ENCODE measurements around the gene SP6. TPM values are rescaled to one million over a fixed set of nuclear protein-coding genes. Genes with fewer than 3 reads are reported as not detected.
A peak's percentile ranks its signal among the peaks of the same experiment; 100 is the strongest.

The SP6 gene
- total RNA-seq (2014; rRNA removed; shearing (Covaris generic); ENCODE audit: low replicate concordance), result 0.04 TPM in 1 of 2 replicates, not detected in the other

DNA sequence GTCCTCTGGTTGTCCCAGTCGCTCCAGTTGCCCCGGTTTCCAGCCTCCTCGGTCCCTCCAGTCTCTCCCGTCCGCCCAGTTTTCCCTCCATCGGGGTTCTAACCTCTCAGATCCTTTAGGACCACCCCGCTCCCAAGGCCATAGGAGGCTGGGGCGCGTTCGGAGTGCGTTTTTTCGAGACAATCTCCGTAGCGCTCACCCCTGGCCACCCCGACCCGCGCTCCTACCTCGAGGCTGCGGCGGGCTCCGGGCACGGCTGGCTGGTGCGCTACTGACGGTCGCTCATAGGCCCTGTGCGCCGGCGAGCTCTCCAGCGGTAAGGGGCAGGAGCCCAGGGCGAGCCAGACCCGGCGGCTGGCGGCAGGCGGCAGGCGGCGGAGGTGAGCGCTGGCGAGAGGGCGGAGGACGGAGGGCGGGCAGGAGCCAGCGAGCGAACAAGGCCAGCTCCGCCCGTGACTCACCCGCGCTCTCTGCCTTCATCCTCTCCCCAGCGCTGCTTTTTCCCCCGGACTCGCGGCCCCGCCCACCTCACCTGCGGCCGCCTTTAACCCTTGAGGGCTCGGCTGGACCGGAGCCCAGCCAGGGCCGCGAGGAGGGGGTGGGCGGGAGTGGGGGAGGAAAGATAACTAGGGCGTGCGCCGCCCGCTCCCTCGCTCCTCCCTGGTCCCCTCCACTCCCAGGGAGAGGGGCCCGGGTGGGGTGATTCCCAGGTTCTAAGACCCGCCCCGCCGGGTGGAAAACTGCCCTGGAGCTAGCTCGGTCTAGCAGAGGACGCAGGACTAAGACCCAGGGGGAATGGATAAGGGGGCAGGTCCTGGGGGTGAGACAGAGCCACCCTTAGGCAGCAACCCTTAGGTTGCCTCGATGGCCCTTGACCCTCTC, at the start of gene SP6:
SP6 (minus strand) TSS at position 472 of the 882 bp plus-strand sequence. CDS start 2,734 bp downstream, outside the sequence.
- peak; percentile 76 for DNase-seq
- H3K79me2 ChIP-seq (ENCODE audit: low read length), result no peaks in the 10 kb centered on the region
- no peak within 1 kb of the TSS for H3K9ac ChIP-seq (ENCODE audit: low read length)
- H2AFZ ChIP-seq (ENCODE audit: low read length), result no peak within 1 kb of the TSS
- peaks cover 5% of the 10 kb centered on the region; the same call in 1 of the 2 replicates for H3K4me1 ChIP-seq (ENCODE audit: low read length)
- peaks cover 4% of the 10 kb centered on the region; the same call in 1 of the 2 replicates for H4K20me1 ChIP-seq (ENCODE audit: insufficient read depth, low read depth, low read length)
- H3K4me2 ChIP-seq (ENCODE audit: low read depth, low read length, poor library complexity, severe bottlenecking), result peak within 1 kb of the TSS; percentile 40
- no peaks in the 10 kb centered on the region for H3K27me3 ChIP-seq (ENCODE audit: low read length)
- no peak within 1 kb of the TSS for H3K27ac ChIP-seq (ENCODE audit: low read length)
- no peak within 1 kb of the TSS for H3K4me3 ChIP-seq (ENCODE audit: low read length)
- H3K36me3 ChIP-seq (ENCODE audit: insufficient read depth, low read length), result no peaks in the 10 kb centered on the region
- H3K9me3 ChIP-seq (ENCODE audit: low read length), result no peaks in the 10 kb centered on the region
- H3K9me2 ChIP-seq (replicated peaks; ENCODE audit: insufficient read depth, low read length), result no peaks in the 10 kb centered on the region

- Histone ChIP-seq H3K36me3 (ENCODE audit: insufficient read depth, low read length) (peaks cover 15% of the 10 kb centered on the region; the same call in 1 of the 2 replicates), H3K4me1 (ENCODE audit: low read length) (peaks cover 32% of the 10 kb centered on the region), H3K9ac (ENCODE audit: low read length) (no peak overlapping the region), H3K4me2 (ENCODE audit: low read depth, low read length, poor library complexity, severe bottlenecking) (no peak overlapping the region), H3K79me2 (ENCODE audit: low read length) (peaks cover 65% of the 10 kb centered on the region), H3K27ac (ENCODE audit: low read length) (no peak overlapping the region), H4K20me1 (ENCODE audit: insufficient read depth, low read depth, low read length) (no peaks in the 10 kb centered on the region), H3K9me3 (ENCODE audit: low read length) (no peaks in the 10 kb centered on the region), H3K9me2 (replicated peaks; ENCODE audit: insufficient read depth, low read length) (no peaks in the 10 kb centered on the region), H3K27me3 (ENCODE audit: low read length) (no peaks in the 10 kb centered on the region), H2AFZ (ENCODE audit: low read length) (no peak overlapping the region), H3K4me3 (ENCODE audit: low read length) (no peak overlapping the region)
- DNase-seq, result no peak
These were observed 48.7 kb upstream of the SP6 start for GRCh38 chr17:47899643-47900042.

GRCh38 chr17:47898241-47898640, 47.3 kb upstream of the SP6 start:
- Histone ChIP-seq H3K79me2 (ENCODE audit: low read length) (peaks cover 62% of the 10 kb centered on the region), H3K9me3 (ENCODE audit: low read length) (no peaks in the 10 kb centered on the region)
- no peak for DNase-seq

GRCh38 chr17:47897561-47897960, 46.6 kb upstream of the SP6 start:
- H3K27ac ChIP-seq (ENCODE audit: low read length), result peak overlapping the region; percentile 75; the same call in 1 of the 2 replicates

More at GRCh38 chr17:47898241-47898640, 47.3 kb upstream of the SP6 start:
- H4K20me1 ChIP-seq (ENCODE audit: insufficient read depth, low read depth, low read length), result no peaks in the 10 kb centered on the region
- peaks cover 45% of the 10 kb centered on the region for H3K4me1 ChIP-seq (ENCODE audit: low read length)
- H2AFZ ChIP-seq (ENCODE audit: low read length), result no peak overlapping the region
- peak overlapping the region; percentile 76 for H3K4me2 ChIP-seq (ENCODE audit: low read depth, low read length, poor library complexity, severe bottlenecking)
- H3K4me3 ChIP-seq (ENCODE audit: low read length), result no peak overlapping the region
- H3K36me3 ChIP-seq (ENCODE audit: insufficient read depth, low read length), result peaks cover 15% of the 10 kb centered on the region; the same call in 1 of the 2 replicates
- H3K9ac ChIP-seq (ENCODE audit: low read length), result no peak overlapping the region
- no peaks in the 10 kb centered on the region for H3K9me2 ChIP-seq (replicated peaks; ENCODE audit: insufficient read depth, low read length)
- no peak overlapping the region for H3K27ac ChIP-seq (ENCODE audit: low read length)
- H3K27me3 ChIP-seq (ENCODE audit: low read length), result no peaks in the 10 kb centered on the region

DNA sequence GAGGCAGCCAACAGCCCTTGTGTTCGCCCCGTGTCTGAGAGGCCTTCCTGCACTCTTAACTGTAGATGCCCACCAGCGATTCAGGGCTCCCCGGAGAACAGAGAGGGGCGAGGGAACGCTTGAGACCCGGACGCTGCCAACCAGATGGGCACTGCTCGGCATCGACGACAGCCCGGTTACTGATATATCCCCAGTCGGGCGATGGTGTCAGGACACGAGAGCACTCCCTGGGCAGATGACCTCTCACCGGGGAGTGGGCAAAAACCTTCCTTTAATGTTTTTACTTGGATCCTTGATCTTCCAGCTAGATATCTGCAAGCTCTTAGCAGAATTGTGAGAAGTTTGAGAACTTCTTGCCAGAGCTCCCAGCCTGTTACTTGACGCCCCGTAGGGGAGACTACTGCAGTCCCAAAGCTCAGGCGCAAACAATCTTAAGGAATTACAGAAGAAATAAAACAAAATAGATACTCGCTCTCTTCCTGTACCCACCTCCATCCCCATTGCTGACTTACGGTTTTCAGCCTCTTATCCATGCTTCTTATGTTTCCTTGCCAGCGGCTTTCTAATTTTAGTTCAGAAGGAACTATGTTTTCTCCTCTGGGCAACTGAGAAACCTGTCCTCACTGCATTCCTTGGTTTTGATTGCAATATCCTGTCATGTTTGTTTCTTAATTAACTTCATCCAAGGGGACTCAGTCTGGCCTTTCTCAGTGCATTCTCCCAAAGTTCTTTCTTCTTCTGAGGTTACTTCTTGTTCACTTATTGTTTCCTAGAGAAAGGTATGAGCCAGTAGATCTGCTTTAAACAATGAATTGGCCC, 45.9 kb upstream of the SP6 start:
- H3K27me3 ChIP-seq (ENCODE audit: low read length), result no peaks in the 10 kb centered on the region
- peak overlapping the region; percentile 91 for H3K4me3 ChIP-seq (ENCODE audit: low read length)
- peak; percentile 59 for DNase-seq
- no peaks in the 10 kb centered on the region for H4K20me1 ChIP-seq (ENCODE audit: insufficient read depth, low read depth, low read length)
- peak overlapping the region; percentile 97 for H3K9ac ChIP-seq (ENCODE audit: low read length)
- H3K4me1 ChIP-seq (ENCODE audit: low read length), result peaks cover 45% of the 10 kb centered on the region
- H3K27ac ChIP-seq (ENCODE audit: low read length), result peak overlapping the region; percentile 75
- peaks cover 54% of the 10 kb centered on the region for H3K79me2 ChIP-seq (ENCODE audit: low read length)
- no peaks in the 10 kb centered on the region for H3K9me3 ChIP-seq (ENCODE audit: low read length)
- H2AFZ ChIP-seq (ENCODE audit: low read length), result no peak overlapping the region
- no peaks in the 10 kb centered on the region for H3K9me2 ChIP-seq (replicated peaks; ENCODE audit: insufficient read depth, low read length)
- H3K36me3 ChIP-seq (ENCODE audit: insufficient read depth, low read length), result peaks cover 15% of the 10 kb centered on the region; the same call in 1 of the 2 replicates
- peak overlapping the region; percentile 76 for H3K4me2 ChIP-seq (ENCODE audit: low read depth, low read length, poor library complexity, severe bottlenecking)

More at GRCh38 chr17:47897561-47897960, 46.6 kb upstream of the SP6 start:
- H3K9ac ChIP-seq (ENCODE audit: low read length), result peak overlapping the region; percentile 97
- H3K4me3 ChIP-seq (ENCODE audit: low read length), result peak overlapping the region; percentile 91
- DNase-seq, result no peak
- H3K4me2 ChIP-seq (ENCODE audit: low read depth, low read length, poor library complexity, severe bottlenecking), result peak overlapping the region; percentile 76
- H4K20me1 ChIP-seq (ENCODE audit: insufficient read depth, low read depth, low read length), result no peaks in the 10 kb centered on the region
- peaks cover 15% of the 10 kb centered on the region; the same call in 1 of the 2 replicates for H3K36me3 ChIP-seq (ENCODE audit: insufficient read depth, low read length)
- H3K9me3 ChIP-seq (ENCODE audit: low read length), result no peaks in the 10 kb centered on the region
- peaks cover 45% of the 10 kb centered on the region for H3K4me1 ChIP-seq (ENCODE audit: low read length)
- peaks cover 61% of the 10 kb centered on the region for H3K79me2 ChIP-seq (ENCODE audit: low read length)
- no peak overlapping the region for H2AFZ ChIP-seq (ENCODE audit: low read length)
- H3K9me2 ChIP-seq (replicated peaks; ENCODE audit: insufficient read depth, low read length), result no peaks in the 10 kb centered on the region
- no peaks in the 10 kb centered on the region for H3K27me3 ChIP-seq (ENCODE audit: low read length)

DNA sequence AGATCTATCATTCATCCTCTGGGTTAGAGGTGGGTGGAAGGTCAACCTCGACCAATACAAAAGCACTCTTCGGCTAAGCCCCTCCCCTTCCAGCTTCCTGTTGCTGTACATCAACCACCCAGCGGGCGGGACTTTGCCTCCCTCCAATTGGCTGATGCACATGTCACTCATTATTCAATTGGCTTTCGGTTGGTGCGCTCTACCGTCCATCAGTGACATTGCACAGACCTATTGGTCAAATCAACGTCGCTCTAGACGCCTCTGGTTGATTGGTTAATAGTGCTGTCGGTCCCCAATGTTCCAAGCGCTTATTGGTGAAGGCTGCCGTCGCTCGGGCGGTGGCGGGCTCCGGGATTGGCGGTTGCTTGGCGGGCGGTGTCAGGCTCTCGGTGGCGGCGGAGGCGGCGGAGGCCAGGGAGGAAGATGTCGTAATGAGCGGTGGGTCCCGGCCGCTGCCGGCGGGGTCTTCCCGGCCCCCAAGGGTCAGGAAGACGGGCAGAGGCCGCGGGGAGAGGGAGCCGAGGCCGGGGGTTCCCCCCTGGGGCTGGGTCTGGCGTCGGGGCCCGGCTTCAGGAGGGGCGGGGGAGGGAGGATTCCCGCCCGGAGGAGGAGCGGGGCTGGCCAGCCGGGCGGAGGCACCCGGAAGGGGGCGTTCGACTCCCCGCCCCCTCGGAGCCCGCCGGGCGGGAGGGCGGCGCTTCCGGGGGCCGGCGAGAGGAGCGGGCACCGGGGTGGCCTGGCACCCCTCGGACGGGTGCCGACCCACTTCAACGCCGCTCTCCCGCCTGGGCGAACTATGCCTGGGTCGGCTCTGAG, 45.1 kb upstream of the SP6 start, which contains the start of gene SP2:
SP2 (plus strand) TSS at position 381 of the 816 bp plus-strand sequence; CDS start at position 432, 51 bp downstream.
- H3K4me2 ChIP-seq (ENCODE audit: low read depth, low read length, poor library complexity, severe bottlenecking), result peak within 1 kb of the TSS; percentile 79
- H3K9me2 ChIP-seq (replicated peaks; ENCODE audit: insufficient read depth, low read length), result no peaks in the 10 kb centered on the region
- H4K20me1 ChIP-seq (ENCODE audit: insufficient read depth, low read depth, low read length), result no peaks in the 10 kb centered on the region
- H3K9ac ChIP-seq (ENCODE audit: low read length), result peak within 1 kb of the TSS; percentile 97
- peak within 1 kb of the TSS; percentile 10; the same call in 1 of the 2 replicates for H2AFZ ChIP-seq (ENCODE audit: low read length)
- no peaks in the 10 kb centered on the region for H3K9me3 ChIP-seq (ENCODE audit: low read length)
- H3K27ac ChIP-seq (ENCODE audit: low read length), result peak within 1 kb of the TSS; percentile 75
- peak within 1 kb of the TSS; percentile 91 for H3K4me3 ChIP-seq (ENCODE audit: low read length)
- H3K27me3 ChIP-seq (ENCODE audit: low read length), result no peaks in the 10 kb centered on the region
- H3K4me1 ChIP-seq (ENCODE audit: low read length), result peaks cover 40% of the 10 kb centered on the region
- peaks cover 15% of the 10 kb centered on the region; the same call in 1 of the 2 replicates for H3K36me3 ChIP-seq (ENCODE audit: insufficient read depth, low read length)
- peaks cover 48% of the 10 kb centered on the region for H3K79me2 ChIP-seq (ENCODE audit: low read length)
- peak; percentile 100 for DNase-seq

- no peaks in the 10 kb centered on the region for H3K9me2 ChIP-seq (replicated peaks; ENCODE audit: insufficient read depth, low read length)
- H3K36me3 ChIP-seq (ENCODE audit: insufficient read depth, low read length), result peaks cover 15% of the 10 kb centered on the region; the same call in 1 of the 2 replicates
- no peaks in the 10 kb centered on the region for H3K27me3 ChIP-seq (ENCODE audit: low read length)
- peaks cover 40% of the 10 kb centered on the region for H3K4me1 ChIP-seq (ENCODE audit: low read length)
- peaks cover 43% of the 10 kb centered on the region for H3K79me2 ChIP-seq (ENCODE audit: low read length)
- H3K27ac ChIP-seq (ENCODE audit: low read length), result peak overlapping the region; percentile 24; the same call in 1 of the 2 replicates
- H2AFZ ChIP-seq (ENCODE audit: low read length), result peak overlapping the region; percentile 10; the same call in 1 of the 2 replicates
- H3K4me2 ChIP-seq (ENCODE audit: low read depth, low read length, poor library complexity, severe bottlenecking), result peak overlapping the region; percentile 79
- no peaks in the 10 kb centered on the region for H3K9me3 ChIP-seq (ENCODE audit: low read length)
- peak; percentile 74 for DNase-seq
- no peaks in the 10 kb centered on the region for H4K20me1 ChIP-seq (ENCODE audit: insufficient read depth, low read depth, low read length)
- H3K4me3 ChIP-seq (ENCODE audit: low read length), result peak overlapping the region; percentile 82
- peak overlapping the region; percentile 79 for H3K9ac ChIP-seq (ENCODE audit: low read length)
These were observed 44.4 kb upstream of the SP6 start for GRCh38 chr17:47895347-47895855.
